GM10266 (cell line): ENCODE results near the gene FIGNL2.
A peak's percentile ranks its signal among the peaks of the same experiment; 100 is the strongest.

Experiments
- DNase-seq: peaks from one replicate; pipeline ENCODE4 v3.0.0; 2012; ENCODE audit errors: extremely low spot score
- TF ChIP-seq, protein P1 (sequence below): IDR thresholded peaks from 2 replicates; pipeline ENCODE4 v1.5.1; 2012; ENCODE audit warnings: mild to moderate bottlenecking, low read depth; ENCODE audit not compliant: control insufficient read depth, insufficient read depth; ENCODE audit errors: missing control alignments

Gene FIGNL2

DNA sequence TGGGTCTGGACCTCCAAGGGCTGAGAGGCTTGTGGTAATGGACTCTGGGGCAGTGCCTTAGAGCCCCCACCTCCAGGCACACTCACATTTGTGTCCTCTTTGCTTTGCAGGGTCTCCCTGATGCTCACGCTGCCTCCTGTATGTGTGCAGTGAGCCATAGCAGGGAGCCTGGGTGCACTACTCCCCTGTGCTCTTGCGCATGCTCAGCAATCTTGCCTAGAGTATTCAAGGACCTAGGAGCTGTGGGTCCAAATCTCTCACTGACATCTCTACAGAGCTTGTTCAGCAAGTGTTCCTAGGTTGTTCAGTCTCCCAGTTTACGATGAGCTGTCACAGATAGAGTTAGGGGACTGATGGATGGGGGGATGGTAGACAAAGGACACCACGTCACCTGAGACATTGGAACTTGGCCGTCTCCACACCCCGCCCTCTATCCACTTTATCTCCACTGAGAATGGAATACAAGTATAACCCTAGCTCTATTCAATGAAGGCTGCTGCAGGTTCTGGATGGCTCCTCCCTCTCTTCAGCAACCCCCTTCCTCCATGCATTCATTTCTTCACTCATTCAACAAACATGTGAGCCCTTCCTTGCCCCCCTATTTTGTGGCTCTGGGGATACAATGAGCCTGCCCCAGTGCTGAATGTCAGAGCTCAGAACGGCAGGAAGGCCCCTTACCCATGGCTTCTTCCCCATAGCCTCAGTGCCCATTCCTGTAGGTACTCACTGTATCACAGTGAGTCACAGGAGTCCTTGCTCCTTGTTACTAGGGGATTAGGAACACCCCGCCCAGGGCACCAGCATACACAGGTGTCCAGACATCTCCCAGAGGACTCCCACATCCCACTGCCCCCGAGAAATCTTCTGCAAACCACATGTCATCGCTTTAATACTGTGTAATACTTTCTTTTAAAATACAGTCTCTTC lies 31.2 kb downstream of the FIGNL2 start:
- TF ChIP-seq, protein P1, sequence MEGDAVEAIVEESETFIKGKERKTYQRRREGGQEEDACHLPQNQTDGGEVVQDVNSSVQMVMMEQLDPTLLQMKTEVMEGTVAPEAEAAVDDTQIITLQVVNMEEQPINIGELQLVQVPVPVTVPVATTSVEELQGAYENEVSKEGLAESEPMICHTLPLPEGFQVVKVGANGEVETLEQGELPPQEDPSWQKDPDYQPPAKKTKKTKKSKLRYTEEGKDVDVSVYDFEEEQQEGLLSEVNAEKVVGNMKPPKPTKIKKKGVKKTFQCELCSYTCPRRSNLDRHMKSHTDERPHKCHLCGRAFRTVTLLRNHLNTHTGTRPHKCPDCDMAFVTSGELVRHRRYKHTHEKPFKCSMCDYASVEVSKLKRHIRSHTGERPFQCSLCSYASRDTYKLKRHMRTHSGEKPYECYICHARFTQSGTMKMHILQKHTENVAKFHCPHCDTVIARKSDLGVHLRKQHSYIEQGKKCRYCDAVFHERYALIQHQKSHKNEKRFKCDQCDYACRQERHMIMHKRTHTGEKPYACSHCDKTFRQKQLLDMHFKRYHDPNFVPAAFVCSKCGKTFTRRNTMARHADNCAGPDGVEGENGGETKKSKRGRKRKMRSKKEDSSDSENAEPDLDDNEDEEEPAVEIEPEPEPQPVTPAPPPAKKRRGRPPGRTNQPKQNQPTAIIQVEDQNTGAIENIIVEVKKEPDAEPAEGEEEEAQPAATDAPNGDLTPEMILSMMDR: no peak
- no peak for DNase-seq

- TF ChIP-seq, protein P1: no peak
- no peak for DNase-seq
These were observed 32.9 kb downstream of the FIGNL2 start for GRCh38 chr12:51815571-51815970.

- DNase-seq: peak; percentile 84
- TF ChIP-seq, protein P1: peak; percentile 64
These were observed 34.0 kb downstream of the FIGNL2 start for GRCh38 chr12:51814311-51815088.

DNA sequence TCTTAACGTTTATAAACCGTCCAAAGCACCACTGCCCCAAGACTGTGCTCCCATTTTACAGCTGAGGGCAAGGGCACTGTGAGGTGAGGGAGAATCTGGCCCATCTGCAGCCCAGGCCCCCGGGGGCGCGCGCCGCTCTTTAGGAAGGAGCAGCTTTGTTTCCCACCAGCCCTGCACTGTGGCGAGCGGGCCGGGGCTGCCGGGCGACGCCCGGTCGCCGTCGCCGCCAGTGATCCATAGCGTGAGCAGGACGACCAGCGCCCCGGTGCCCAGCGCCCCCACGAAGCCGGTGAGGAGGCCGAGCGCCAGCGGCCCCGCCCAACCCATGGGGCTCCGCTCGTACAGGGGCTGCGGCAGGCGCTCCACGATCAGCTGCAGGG lies 34.6 kb downstream of the FIGNL2 start:
- TF ChIP-seq, protein P1: no peak
- DNase-seq: no peak

DNA sequence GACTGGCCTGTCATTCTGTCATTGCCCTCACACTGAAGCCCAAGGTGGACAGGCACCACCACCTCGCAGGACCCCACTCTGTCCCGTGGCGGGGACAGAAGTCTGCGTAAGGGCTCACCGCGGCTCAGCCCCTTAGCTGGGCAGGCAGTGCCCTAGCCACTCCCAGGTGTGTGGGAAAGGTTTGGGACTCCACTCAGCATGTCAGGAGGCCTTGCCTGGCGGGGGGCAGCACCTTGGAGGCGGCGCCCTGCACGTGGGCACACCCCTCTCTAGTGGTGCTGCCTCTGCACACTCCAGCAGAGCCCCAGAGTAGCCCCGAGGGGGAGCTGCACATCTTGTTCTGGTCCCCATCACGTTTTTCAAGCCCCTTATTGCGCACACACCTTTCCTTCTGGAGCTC lies 35.6 kb downstream of the FIGNL2 start:
- TF ChIP-seq, protein P1: no peak
- no peak for DNase-seq

GRCh38 chr12:51811203-51812202 lies 37.0 kb downstream of the FIGNL2 start:
- TF ChIP-seq, protein P1: no peak
- no peak for DNase-seq
